ENCODE results near the gene PTCH1. TPM values are rescaled to one million over a fixed set of nuclear protein-coding genes. Genes with fewer than 3 reads are reported as not detected.

PTCH1 gene
- total and polyA plus RNA-seq, 8 donors: 3.9 to 53.3 (median 23.5) TPM

- H3K4me3 ChIP-seq: peak overlapping the region; percentile 76 to 93 (median 82)
- intact Hi-C loops (cut with DNase I; ENCODE audit: low total_unique reads): no loop called here
- H3K36me3 ChIP-seq: no peaks in the 10 kb centered on the region
- TF ChIP-seq POLR2A (IDR thresholded peaks at IDR 0.05) (no peak), POLR2AphosphoS5 (IDR thresholded peaks at IDR 0.05) (peak in 1 of 3 donors; percentile 7), EP300 (IDR thresholded peaks at IDR 0.05) (no peak)
- TF ChIP-seq, protein P1, sequence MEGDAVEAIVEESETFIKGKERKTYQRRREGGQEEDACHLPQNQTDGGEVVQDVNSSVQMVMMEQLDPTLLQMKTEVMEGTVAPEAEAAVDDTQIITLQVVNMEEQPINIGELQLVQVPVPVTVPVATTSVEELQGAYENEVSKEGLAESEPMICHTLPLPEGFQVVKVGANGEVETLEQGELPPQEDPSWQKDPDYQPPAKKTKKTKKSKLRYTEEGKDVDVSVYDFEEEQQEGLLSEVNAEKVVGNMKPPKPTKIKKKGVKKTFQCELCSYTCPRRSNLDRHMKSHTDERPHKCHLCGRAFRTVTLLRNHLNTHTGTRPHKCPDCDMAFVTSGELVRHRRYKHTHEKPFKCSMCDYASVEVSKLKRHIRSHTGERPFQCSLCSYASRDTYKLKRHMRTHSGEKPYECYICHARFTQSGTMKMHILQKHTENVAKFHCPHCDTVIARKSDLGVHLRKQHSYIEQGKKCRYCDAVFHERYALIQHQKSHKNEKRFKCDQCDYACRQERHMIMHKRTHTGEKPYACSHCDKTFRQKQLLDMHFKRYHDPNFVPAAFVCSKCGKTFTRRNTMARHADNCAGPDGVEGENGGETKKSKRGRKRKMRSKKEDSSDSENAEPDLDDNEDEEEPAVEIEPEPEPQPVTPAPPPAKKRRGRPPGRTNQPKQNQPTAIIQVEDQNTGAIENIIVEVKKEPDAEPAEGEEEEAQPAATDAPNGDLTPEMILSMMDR (IDR thresholded peaks at IDR 0.05): peak in 1 of 7 experiments; percentile 14
- H3K9me3 ChIP-seq: no peaks in the 10 kb centered on the region
- WGBS, 5 donors: 0 to 1% (median 1%) methylated on average over 39 to 81 of the region's 81 CpGs
- peaks cover 22 to 62% (median 37%) of the 10 kb centered on the region in 4 donors for H3K4me1 ChIP-seq
- peaks cover 0 to 30% (median 0%) of the 10 kb centered on the region in 3 donors for H3K27me3 ChIP-seq
- peak overlapping the region; percentile 79 to 95 (median 94) for H3K27ac ChIP-seq
- DNase-seq: peak; percentile 59 to 89
These were observed 10.9 kb downstream of the PTCH1 start for GRCh38 chr9:95505717-95506427.

GRCh38 chr9:95505072-95505716, 11.6 kb downstream of the PTCH1 start:
- no peaks in the 10 kb centered on the region for H3K9me3 ChIP-seq
- WGBS, 5 donors: 18 to 24% (median 20%) methylated on average over 10 of the region's 10 CpGs
- H3K27ac ChIP-seq: peak overlapping the region; percentile 79 to 95 (median 94)
- DNase-seq: no peak
- peaks cover 0 to 30% (median 0%) of the 10 kb centered on the region in 3 donors for H3K27me3 ChIP-seq
- H3K4me3 ChIP-seq: peak overlapping the region; percentile 76 to 93 (median 82)
- intact Hi-C loops (cut with DNase I; ENCODE audit: low total_unique reads): no loop called here
- H3K4me1 ChIP-seq: peaks cover 22 to 66% (median 40%) of the 10 kb centered on the region in 4 donors
- TF ChIP-seq POLR2AphosphoS5 (IDR thresholded peaks at IDR 0.05) (no peak), POLR2A (IDR thresholded peaks at IDR 0.05) (no peak), EP300 (IDR thresholded peaks at IDR 0.05) (no peak)
- TF ChIP-seq, protein P1 (IDR thresholded peaks at IDR 0.05): no peak
- peaks cover 0 to 4% (median 0%) of the 10 kb centered on the region in 4 donors for H3K36me3 ChIP-seq

DNA sequence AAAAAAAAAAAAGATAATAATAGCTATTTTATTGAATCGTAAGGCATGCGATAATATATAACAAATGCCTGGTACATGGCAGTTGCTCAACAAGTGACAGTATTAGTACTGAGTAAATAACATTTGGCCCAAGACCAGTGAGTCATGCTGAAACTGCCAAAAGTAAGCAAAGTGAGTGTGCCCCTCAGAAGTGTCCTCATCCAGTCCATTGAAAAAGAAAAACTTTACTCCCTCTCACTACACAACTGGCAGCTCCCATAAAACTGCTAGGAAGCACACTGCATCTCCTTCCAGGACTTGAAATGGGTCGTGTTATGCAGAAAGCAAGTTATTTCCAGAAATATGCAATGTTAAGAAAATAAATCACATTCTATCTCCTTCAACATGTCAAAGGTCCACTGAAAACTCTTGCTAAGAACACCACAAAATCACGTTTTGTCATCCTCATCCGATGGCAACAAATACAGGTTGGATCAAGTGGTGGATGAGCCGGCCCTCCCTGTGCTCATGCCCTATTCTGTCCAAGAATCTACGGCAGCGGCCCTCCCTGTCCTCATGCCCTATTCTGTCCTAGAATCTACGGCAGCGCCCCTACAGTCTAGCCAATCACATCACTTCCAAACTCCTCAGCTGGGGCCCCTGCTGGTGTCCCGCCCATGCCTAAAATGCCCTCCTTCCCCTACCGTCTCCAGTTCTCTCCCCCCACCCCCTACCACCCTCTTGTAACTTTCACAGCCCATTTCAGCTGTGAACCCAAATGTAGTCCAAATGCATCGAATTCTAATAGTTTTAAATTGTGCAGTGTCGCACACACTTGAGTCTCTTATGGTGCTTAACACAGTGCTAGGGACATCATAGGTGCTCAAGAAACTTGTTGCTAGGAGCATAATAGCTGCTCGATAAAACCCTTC, 12.5 kb downstream of the PTCH1 start:
- WGBS, 5 donors: 57 to 67% (median 58%) methylated on average over 15 of the region's 15 CpGs
- Histone ChIP-seq H3K27me3 (peaks cover 0 to 27% (median 0%) of the 10 kb centered on the region in 3 donors), H3K9me3 (no peaks in the 10 kb centered on the region), H3K36me3 (peaks cover 0 to 5% (median 0%) of the 10 kb centered on the region in 4 donors), H3K4me3 (peak overlapping the region in 3 of 4 donors; percentile 78 to 93 (median 85)), H3K4me1 (peaks cover 22 to 66% (median 45%) of the 10 kb centered on the region in 4 donors), H3K27ac (peak overlapping the region in 4 of 5 donors; percentile 41 to 95 (median 94))
- peak in 1 of 2 donors; percentile 61 for DNase-seq
- intact Hi-C loops (cut with DNase I; ENCODE audit: low total_unique reads): no loop called here
- no peak for TF ChIP-seq POLR2A (IDR thresholded peaks at IDR 0.05)
- peak in 1 of 3 donors; percentile 52 for TF ChIP-seq POLR2AphosphoS5 (IDR thresholded peaks at IDR 0.05)

DNA sequence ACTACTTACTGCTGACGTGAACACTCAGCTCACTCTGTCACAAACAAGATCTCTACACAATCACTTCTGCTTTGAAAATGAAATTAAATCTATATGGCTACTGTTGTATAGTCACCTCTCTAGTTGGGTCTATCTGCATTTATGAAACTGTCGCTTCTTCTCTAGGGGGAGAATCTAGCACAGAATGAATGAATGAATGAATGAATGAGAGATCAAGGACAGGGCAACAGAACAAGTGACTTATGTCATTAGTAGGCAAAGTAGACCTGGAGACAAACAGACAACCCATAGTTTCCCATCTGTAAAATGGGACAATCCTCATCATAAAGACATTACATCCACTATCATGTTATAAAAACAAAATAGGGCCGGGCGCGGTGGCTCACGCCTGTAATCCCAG, 13.4 kb downstream of the PTCH1 start:
- Histone ChIP-seq H3K36me3 (peaks cover 0 to 5% (median 0%) of the 10 kb centered on the region in 4 donors), H3K4me1 (peaks cover 29 to 74% (median 51%) of the 10 kb centered on the region in 4 donors), H3K27ac (peak overlapping the region in 1 of 5 donors; percentile 30), H3K4me3 (no peak overlapping the region), H3K27me3 (peaks cover 0 to 18% (median 0%) of the 10 kb centered on the region in 3 donors), H3K9me3 (no peaks in the 10 kb centered on the region)
- no peak for DNase-seq
- WGBS, 5 donors: 78 to 91% (median 85%) methylated on average over 2 to 6 of the region's 6 CpGs
- no peak for TF ChIP-seq POLR2AphosphoS5 (IDR thresholded peaks at IDR 0.05)
- intact Hi-C loops (cut with DNase I; ENCODE audit: low total_unique reads): no loop called here
